NCI-H1417 treated with DMSO at 0.1 percent for 48 hours (cell line): ENCODE data around the gene CSPG4.
"Not testable (repeated sequence)": the region's sequence is repeated elsewhere in the genome, so short reads cannot be mapped to it uniquely, and the experiment has no call there.

ENCODE experiments used
- DNase-seq: peaks from one replicate; lab custom pipeline; 2025; lab: John Stamatoyannopoulos, UW

The CSPG4 gene

DNA sequence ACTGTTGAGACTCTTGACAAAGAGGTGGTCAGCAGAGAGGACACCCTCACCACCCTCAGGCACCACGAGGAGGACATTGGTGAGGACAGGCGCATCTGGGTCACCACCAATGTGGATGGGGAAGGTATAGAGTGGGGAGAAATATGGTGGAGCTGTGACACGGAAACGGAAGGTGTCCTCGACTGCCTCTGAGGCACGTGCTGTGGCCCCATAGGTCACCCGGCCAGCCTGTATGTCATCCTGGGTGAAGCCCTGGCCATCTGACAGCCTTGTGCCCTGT lies 24.4 kb downstream of the CSPG4 start:
- DNase-seq, result no peak

DNA sequence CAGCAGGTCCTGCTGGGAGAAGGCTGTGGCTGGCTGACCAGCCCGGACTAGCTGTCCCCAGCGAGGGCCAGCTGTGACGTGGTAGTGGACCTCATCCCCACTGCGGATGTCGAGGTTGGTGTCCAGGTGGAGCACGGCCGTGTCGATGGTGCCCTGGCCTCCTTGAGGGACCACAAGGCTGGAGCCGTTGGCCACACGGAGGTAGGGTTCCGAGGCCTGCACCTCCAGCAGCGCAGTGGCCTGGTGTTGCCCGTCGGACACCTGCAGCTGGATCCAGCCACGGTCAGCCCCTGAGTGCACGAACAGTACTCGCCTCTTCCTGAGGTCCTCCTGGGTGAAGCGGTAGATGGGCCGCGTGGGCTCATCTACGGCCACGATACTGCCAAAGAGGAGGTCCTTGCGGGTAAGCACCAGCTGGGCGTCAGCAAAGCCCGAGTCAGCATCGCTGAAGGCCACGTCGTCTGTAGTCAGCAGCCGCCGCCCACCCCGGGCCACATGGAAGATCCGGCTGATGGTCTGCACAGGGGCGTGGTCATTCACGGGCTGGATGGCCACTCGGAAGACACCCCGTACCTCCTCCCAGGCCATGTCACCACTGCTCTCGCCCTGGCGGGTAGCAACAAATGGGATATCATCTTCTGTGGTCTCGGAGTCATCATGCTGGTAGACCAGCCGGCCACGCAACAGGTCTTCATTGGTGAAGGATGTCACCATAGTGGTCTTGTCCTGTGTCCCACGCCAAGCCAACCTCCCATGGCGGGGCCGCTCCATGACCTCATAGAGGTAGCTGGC lies 25.0 kb downstream of the CSPG4 start:
- no peak for DNase-seq

DNA sequence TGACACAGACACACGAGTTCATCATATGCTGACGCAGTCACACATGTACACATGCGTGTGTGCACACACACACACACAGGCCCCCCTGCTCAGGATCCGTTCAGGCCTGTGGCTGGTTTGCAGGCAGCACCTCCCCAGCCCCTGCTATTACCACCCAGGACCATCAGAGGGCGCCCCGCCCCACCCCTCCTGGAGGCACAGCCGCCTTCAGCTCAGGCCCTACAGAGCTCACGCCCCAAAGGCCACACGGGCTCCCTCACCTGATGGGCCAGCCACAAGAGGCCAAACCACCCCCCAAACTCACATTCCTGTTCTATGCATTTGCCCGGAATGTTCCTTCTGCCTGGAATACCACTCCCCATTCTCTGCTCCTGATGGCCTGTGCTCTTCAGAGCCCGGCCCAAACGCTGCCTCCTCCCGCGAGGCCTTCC lies 26.4 kb downstream of the CSPG4 start:
- not testable (repeated sequence) for DNase-seq

DNA sequence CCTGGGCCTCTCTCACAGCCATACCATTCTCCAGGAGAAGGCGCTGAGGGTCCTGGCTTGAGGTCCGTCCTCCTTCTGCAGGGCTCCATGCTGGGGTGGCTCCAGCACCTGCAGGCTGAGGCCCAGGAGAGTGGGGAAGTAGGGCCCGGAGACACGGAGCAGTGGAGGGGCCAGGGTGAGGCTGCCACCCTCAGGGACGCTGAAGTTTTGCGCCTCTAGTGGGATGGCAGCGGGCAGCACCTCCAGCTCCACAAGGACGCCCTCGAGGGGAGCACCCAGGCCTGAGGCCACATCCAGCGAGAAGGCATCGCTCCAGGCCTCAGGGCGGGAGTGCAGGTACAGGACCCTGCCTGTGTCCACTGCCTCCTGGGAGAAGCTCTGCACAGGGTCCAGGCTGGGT lies 27.5 kb downstream of the CSPG4 start:
- DNase-seq, result no peak

DNA sequence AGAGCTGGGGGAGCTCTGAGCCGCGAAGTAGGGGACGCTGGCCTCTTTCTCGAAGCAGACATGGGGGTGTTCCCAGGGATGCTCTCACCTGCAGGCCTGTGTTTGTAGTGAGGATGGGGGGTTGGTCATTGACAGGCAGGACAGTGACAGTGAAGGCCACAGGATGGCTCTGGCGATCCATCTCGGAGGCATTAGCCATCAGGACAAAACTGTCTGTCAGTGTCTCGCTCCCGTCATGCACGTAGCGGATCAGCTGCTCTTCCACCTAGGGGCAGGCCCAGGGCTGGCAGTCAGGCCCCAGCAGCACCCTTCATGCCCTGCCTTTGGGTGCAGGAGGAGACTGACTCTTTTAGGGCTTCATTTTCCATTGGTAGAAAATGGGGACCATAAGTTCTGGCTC lies 28.0 kb downstream of the CSPG4 start:
- DNase-seq, result no peak

DNA sequence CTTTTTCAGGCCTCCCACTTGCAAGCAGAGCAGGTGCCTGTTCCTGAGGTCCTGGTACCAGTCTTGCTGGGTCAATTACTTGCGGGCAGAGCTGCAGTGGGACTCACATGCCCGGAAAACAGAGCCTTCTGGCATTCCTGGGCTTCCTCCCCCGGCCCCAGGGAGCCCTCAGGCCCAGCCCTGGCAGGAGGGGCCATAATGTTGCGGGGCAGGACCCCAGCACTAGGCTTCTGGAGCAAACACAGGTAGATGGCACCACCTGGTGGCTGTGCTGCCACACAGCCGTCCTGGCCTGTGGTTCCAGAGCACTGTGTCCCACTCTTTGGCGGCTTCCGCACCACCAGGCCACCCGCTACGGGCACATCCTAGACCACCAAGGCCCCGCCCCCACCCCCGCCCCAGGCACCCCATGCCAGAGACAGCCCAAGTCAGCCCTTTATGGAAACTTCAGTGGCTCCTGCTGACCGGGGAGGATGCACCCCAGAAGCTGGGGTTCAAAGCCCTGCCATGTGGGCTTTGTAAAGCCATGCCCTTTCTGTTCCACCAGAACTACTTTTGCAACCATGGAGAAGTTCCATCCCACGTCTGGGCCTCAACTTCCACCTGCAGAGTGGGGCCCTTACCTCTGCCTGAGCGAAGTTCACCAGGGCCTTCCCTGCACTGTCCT lies 28.9 kb downstream of the CSPG4 start:
- not testable (repeated sequence) for DNase-seq

DNA sequence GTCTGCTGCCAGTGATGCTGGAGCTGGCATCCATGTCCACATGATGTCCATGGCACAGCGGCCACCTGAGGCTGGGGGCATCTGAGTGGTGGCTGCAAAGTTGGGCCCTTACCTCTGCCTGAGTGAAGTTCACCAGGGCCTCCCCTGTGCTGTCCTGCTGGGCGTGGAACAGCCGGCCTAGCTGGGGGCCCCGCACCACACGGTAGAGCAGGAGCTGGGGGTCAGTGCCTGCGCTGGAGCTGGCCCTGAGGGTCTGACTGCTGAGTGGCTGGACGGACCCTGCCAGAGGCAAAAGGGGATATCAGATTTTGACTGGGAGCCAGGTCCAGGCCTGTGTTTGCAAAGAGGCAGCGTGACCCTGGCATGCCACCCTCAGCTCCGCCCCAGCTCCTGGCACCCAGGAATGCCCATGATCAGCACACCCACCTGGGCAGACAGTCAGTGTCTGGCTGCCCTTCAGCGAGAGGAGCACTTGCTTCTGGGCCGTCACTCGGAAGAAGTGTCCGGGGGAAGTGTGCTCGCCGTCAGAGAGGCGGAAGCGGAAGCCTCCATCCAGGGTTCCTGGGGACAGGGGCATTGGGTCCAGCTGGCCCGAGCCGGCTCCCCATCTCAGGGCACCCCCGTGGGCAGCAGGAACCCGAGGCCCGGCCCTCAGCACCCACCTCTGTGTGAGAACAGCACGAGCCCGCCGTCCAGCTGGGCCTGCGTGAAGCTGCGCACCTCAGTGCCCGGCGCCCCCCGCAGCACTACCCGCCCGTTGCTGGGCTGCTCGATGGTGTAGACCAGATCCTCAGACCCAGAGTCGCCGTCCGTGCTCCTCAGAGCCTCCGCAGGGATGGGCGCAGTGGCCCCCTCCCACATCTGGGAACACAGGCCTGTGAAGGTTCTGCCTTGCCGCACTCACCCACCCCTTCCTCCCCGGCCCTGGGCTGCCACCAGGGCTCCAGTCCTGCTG lies 30.2 kb downstream of the CSPG4 start:
- no peak for DNase-seq

DNA sequence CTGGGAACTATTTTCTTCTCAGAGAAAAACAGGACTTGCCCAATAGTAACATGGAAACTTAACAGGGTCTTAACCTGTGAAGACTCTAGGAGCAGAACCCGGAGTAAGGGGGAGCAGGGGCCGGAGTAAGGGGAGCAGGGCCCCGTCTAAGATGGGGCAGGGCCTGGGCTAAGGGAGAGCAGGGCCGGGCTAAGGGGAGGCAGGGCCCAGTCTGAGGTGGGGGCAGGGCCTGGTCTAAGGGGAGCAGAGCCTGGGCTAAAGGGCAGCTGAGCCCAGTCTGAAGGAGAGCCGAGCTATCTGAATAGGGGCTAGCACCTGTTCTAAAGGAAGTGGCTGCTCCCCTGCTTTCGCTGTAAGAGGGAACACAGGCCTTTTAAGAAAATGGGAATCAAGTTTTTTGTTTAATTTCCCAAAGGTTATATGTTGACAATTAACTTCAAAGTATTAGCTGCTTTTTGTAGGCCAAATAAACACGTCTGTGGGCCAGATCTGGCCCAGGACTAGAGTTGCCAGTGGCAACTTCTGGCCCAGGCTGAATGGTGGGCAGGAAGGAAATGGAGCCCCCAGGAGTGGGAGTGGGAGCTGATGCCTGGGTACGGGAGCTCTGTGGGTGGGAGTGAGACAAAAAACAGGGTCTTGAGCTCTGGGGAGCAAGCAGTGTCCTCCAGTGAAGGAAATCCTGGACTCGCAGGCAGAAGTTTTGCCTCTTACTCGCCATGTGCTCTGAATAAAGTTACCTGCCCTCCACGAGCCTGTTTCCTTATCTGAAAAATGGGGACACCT lies 32.5 kb downstream of the CSPG4 start:
- DNase-seq, result no peak

DNA sequence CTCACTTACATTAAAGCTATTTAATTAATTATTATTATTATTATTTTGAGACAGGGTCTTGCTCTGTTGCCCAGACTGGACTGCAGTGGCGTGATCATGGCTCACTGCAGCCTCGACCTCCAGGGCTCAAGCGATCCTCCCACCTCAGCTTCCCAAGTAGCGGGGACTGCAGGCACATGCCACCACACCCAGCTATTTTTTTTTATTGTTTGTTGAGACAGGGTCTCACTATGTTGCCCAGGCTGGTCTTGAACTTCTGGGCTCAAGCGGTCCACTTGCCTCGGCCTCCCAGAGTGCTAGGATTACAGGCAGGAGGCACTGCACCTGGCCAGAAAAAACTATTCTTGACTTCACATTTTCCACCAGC lies 34.3 kb downstream of the CSPG4 start:
- not testable (repeated sequence) for DNase-seq

DNA sequence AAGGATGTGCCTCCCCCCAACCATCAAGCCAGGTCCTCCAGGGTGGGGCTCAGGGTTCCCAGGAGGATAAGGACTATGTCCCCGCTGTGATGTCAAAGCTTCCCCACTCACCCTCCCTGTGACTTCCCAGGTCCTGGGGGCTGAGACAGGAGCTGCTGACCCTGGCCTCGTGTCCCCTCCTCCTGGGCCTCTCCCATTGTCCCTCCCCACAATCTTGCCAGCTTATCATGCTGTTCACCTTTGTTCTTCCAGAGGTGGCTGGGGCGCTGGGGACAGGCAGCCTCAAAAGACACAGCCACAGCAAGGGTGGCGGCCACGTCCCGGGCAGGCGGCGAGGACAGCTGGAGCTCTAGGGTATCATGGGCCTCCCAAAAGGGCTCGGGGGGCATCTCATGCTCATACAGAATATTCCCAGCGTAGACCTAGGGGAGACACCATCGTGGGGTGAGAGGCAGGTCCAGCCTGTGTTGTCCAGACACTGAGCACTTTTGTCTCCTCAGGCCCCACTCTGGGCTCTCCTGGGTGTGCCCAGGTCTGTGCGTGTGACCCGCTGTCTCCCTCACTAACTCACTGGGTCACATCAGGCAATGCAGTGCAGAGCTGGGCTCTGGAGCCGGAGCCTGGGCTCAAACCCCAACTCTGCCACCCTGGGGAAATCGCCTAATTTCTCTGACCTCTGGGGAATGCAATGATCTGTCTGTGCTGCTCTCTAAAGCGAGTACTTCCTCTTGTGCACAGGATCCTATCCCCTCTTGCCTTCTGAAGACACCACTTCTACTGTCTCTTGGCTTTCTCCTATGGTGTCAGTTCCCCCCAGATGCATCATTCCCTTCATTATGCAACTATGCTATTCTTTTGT lies 35.0 kb downstream of the CSPG4 start:
- DNase-seq, result no peak

DNA sequence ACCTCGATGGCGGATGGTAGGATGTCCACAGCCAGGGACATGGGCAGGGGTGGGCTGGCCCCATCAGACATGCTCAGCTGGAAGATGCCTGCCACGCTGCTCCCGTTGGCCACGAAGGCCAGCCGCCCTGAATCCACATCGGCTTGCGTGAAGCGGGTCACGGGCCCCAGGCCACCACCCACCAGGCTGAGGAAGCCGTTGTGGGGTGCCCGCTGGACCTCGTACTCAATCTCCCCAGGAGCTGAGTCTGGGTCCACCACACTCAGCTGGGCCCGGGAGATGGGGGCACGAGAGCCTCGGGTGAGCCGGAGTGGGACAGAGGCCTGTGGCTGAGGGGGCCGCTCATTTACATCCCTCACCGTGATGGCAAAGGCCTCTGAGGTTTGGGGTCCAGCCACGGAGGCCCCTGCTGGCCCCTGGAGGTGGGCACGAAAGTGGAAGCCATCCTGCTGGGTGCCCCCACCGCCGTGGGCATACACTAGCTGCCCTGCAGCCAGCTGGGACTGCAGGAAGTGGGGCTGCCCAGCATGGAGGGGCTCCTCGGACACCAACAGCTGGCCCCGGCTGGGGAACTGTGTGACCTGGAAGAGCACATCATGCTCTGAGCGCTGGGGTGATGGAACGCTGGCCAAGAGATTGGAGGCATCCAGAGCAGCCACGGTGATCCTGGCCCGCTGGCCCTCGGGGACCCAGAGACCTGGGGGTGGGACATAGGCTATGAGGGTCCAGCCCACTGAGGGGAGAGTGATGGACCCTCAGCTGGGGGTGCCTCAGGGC lies 35.8 kb downstream of the CSPG4 start:
- no peak for DNase-seq

DNA sequence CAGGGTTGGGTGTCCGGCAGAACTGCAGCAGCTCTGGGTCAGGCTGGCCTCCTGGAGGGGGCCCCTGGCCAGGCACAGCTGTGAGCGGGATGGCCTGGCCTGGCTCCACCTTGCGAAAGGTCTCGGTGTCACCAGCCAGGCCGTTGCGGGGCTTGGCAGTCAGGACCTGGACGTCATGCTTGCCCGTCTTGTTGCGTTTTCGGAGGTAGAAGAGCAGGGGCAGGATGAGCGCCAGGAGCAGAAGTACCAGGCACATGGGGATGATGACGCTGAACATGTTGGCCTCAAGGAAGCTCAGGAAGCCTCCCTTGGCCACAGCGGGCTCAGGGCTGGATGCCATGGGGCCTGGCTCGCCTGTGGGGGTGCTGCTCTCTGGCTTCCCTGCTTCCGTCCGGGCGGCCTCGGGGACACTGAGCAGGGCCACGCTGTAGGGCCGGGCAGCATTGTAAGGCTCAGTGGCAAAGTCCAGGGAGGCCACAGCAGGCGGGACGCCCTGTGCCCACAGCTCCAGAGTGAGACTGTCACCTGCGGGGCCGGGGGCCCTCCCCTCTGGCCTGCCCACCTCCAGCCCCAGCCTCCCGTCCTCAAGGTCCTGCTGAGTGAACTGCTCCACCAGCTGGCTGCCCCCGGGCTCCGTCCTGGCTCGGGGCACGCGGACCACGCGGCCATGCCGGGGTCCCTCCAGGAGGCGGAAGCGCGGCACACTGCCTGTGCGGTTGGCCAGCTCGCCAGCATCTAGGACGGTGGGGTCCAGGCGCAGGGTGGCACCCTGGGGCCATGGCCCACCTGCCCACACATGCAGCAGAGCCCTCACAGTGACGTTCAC lies 36.9 kb downstream of the CSPG4 start:
- DNase-seq, result no peak

DNA sequence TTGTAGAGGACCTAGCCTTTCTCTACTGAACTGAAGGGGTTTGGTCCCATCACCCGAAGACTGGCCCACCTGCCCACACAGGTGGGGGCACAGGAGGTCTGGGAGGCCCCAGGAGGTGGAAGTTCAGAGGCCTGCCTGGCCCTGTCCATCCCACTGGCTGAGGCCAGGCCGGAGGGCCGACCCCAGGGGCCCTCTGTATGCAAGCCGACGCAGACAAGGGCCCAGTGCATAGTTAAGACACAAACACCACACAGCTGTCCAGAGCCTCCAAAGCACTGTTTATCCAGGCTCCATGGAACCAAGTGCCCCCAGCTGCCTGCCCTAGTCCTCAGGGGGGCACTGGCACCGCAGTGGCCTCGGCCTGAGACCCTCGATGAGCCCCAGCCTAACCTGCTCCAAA lies 38.3 kb downstream of the CSPG4 start:
- DNase-seq, result no peak

DNA sequence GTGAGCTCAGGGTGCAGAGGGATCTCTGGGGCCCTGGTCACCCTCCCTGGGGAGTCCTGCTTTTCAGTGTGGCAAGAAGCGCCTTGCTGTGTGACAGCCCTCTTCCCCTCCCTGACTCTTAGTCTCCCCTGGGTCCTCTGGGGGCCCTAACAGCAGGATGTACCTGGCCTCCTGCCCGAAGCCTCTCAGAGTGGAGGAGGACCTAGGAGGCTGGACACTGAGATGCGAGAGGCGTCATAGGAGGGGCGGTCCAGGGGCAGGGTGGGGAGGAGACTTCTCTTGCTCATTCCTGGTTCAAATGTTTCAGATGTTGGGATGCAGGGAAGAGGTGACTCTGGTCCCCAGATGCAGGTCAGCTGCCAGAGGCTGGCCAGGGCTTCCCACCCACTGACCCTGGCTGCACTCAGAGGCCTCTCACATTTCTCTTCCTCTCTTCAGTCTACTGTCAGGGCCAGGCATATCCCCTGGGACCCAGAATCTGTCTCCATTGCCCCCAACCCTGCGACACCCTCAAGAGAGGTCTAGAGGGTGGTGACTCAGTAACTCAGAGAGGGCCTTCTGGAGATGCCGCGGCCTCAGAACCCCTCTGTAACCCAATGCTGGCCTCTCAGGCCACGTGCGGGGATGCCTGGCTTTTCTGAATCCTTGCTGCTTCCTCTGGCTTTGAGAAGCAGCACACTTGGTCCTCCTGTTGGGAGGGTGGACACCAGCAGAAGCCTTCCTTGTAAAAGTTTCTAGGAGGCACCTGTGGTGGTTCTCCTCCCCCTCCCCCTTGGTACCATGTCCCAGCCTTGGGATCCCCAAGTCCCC lies 39.0 kb downstream of the CSPG4 start:
- no peak for DNase-seq

DNA sequence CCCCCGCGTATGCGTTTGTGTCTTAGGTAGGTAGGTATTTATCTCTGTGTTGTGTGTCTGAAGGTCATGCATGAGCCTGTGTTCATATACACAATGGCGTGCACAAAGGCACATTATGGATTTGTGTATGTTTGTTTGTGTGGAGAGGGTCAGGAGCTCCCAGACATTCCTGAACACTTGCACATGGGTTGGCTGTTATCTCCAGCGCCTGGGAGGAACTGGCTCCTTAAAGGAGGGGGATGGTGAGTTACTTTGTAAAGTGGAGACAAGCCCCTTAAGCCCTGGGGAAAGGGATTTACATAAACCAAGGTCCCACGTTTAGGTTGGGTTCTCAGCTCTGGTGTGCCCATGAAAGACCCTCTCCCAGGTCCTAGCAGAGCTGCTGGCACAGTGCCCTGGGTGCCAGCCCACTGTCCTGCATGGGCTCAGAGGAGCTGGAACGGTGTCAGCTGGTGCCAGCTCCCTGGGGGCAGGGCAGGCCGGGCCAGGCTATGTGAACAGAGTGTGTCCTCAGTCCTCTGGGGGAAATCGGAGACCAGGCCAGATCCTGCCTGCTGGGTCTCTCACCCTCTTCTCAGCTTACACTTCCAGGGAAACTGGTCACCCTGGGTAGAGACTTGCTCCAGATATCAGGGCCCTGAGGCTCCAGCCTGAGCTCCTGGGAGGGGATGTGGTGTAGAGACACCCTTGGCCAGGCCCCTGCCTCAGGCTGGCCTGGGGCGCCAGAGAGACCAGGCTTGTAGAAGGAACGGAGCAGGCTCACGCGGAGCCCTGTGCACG lies 39.8 kb downstream of the CSPG4 start:
- no peak for DNase-seq

DNA sequence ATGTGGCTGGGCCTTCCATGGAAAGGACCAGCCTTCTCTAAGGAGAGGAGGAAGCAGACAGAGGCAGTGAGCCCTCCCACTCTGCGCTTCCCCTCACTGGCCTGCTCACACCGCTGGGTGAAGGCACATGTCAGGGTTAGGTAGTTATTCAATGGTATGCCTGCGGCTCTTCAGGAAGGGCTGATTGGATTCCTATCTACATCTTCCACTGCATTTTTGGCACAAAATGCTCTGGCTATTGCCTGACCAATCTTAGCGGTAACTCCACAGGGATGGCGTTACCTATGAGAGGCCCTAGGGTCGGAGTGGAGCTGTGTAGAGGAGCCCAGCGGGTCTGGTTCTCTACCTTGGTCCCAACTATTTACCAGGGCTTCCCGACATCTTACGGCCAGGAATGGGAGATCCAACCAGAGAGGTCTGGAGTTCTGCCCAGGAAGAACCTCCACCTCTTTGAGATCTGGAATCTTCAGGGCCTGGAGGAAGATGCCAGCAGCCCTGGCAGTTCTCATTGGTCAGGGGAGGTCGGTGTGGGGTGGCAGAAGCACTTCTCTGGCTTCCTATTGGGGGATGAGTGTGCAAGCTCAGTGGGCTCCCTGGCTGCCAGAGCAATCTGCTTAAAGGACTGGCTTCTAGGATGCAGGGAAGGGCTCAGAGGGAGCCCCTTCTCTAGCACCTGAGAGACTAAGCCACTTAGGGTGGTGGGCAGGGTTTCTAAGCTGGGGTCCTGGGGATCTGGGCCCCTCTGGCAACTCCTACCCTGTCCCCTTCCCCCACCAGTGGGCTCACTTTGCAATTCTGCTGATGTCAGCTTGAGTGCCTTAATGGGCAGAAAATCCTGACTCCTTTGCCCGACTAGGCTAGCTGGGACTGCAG lies 40.7 kb downstream of the CSPG4 start:
- no peak for DNase-seq

DNA sequence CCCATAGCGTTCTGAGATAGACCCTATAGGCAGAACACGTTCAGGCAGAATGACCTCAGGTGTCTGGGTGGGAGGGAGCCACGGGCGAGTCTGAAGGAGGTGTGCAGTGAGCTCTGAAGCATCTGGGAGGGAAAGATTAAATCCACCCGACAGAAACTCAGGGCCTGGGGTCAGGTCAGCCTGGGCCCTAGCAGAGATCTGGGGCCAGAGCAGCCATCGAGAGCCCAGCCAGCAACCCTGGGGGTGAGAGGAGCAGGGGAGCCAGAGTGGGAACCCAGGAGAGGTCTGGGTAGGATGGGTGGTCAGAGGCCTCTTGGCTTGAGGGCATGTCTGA lies 42.8 kb downstream of the CSPG4 start:
- DNase-seq, result no peak
